SKM-1 (cell line): Measurements from ENCODE around the gene PBX2.

Experiments used
- DNase-seq: peaks from one replicate; lab custom pipeline; 2025; ENCODE audit not compliant: unreplicated experiment; lab: John Stamatoyannopoulos, UW

The PBX2 gene

GRCh38 chr6:32175322-32175710 is 14.7 kb downstream of the PBX2 start:
- no peak for DNase-seq

- no peak for DNase-seq
Measured at GRCh38 chr6:32174416-32174815, 15.6 kb downstream of the PBX2 start.

- no peak for DNase-seq
Measured at GRCh38 chr6:32173051-32173727, 16.8 kb downstream of the PBX2 start.

- DNase-seq, result no peak
Measured at GRCh38 chr6:32171234-32171633, 18.8 kb downstream of the PBX2 start.

- no peak for DNase-seq
Measured at GRCh38 chr6:32170294-32170693, 19.7 kb downstream of the PBX2 start.

- DNase-seq, result no peak
Measured at GRCh38 chr6:32168807-32169591, 21.0 kb downstream of the PBX2 start.

- DNase-seq, result no peak
Measured at GRCh38 chr6:32168350-32168749, 21.7 kb downstream of the PBX2 start.

- DNase-seq, result no peak
Measured at GRCh38 chr6:32167761-32168262, 22.2 kb downstream of the PBX2 start.

GRCh38 chr6:32167154-32167760 is 22.7 kb downstream of the PBX2 start:
- DNase-seq, result no peak

- DNase-seq, result no peak
Measured at GRCh38 chr6:32166411-32167061, 23.5 kb downstream of the PBX2 start.

GRCh38 chr6:32164295-32164694 is 25.7 kb downstream of the PBX2 start, which contains the start of gene EGFL8:
TSS of gene EGFL8 (plus strand) at chr6:32164595. CDS start at chr6:32166166, 1,571 bp downstream.
- no peak for DNase-seq

- no peak for DNase-seq
Measured at GRCh38 chr6:32163559-32164258, 26.3 kb downstream of the PBX2 start.

- no peak for DNase-seq
Measured at GRCh38 chr6:32158052-32158451, 31.9 kb downstream of the PBX2 start.

- DNase-seq, result no peak
Measured at GRCh38 chr6:32156891-32157290, 33.1 kb downstream of the PBX2 start.

- peak; percentile 20 for DNase-seq
Measured at GRCh38 chr6:32154514-32155161, 35.4 kb downstream of the PBX2 start.

- peak; percentile 59 for DNase-seq
Measured at GRCh38 chr6:32153564-32154513, 36.2 kb downstream of the PBX2 start, which contains the start of gene PPT2. TSS of gene PPT2 (plus strand) at chr6:32154141. CDS start at chr6:32154595, 454 bp downstream.

- no peak for DNase-seq
Measured at GRCh38 chr6:32152769-32153563, 37.0 kb downstream of the PBX2 start.
